Measurements from ENCODE around the gene TEDC2.

The TEDC2 gene

GRCh38 chr16:2459647-2460390, at the start of gene TEDC2:
TSS of gene TEDC2 (plus strand) at chr16:2460109. CDS start at chr16:2460145, 36 bp downstream.
- Histone ChIP-seq H3K9me3 (ENCODE audit: control insufficient read depth in 5 of 5, low read length in 5 of 5) (peaks cover 0 to 3% (median 0%) of the 10 kb centered on the region in 5 donors), H3K27ac (ENCODE audit: low read depth, low read length) (no peak within 1 kb of the TSS), H3K36me3 (ENCODE audit: control insufficient read depth in 5 of 5, insufficient read depth in 5 of 5, low read length in 5 of 5) (peaks cover 0 to 18% (median 14%) of the 10 kb centered on the region in 5 donors), H3K9ac (ENCODE audit: low read length in 5 of 5) (peak within 1 kb of the TSS in 4 of 5 donors; percentile 68 to 89 (median 75)), H3K4me3 (ENCODE audit: low read depth in 1 of 5, low read length in 5 of 5) (peak within 1 kb of the TSS; percentile 59 to 84 (median 78)), H3K4me1 (ENCODE audit: control insufficient read depth in 5 of 5, insufficient read depth in 5 of 5, low read length in 5 of 5) (peaks cover 0 to 23% (median 15%) of the 10 kb centered on the region in 5 donors), H3K27me3 (ENCODE audit: control insufficient read depth in 5 of 5, insufficient read depth in 4 of 5, low read length in 5 of 5) (no peaks in the 10 kb centered on the region)

GRCh38 chr16:2415085-2415484, 44.8 kb upstream of the TEDC2 start:
- Histone ChIP-seq H3K4me3 (ENCODE audit: low read depth in 1 of 5, low read length in 5 of 5) (no peak overlapping the region), H3K9ac (ENCODE audit: low read length in 5 of 5) (no peak overlapping the region), H3K27me3 (ENCODE audit: control insufficient read depth in 5 of 5, insufficient read depth in 4 of 5, low read length in 5 of 5) (peaks cover 0 to 6% (median 0%) of the 10 kb centered on the region in 5 donors), H3K9me3 (ENCODE audit: control insufficient read depth in 5 of 5, low read length in 5 of 5) (no peaks in the 10 kb centered on the region), H3K36me3 (ENCODE audit: control insufficient read depth in 5 of 5, insufficient read depth in 5 of 5, low read length in 5 of 5) (no peaks in the 10 kb centered on the region), H3K4me1 (ENCODE audit: control insufficient read depth in 5 of 5, insufficient read depth in 5 of 5, low read length in 5 of 5) (no peaks in the 10 kb centered on the region), H3K27ac (ENCODE audit: low read depth, low read length) (no peak overlapping the region)

- H3K27me3 ChIP-seq (ENCODE audit: control insufficient read depth in 5 of 5, insufficient read depth in 4 of 5, low read length in 5 of 5) = peaks cover 0 to 5% (median 0%) of the 10 kb centered on the region in 5 donors
- H3K27ac ChIP-seq (ENCODE audit: low read depth, low read length) = no peak overlapping the region
- no peaks in the 10 kb centered on the region for H3K36me3 ChIP-seq (ENCODE audit: control insufficient read depth in 5 of 5, insufficient read depth in 5 of 5, low read length in 5 of 5)
- H3K9ac ChIP-seq (ENCODE audit: low read length in 5 of 5) = no peak overlapping the region
- H3K4me3 ChIP-seq (ENCODE audit: low read depth in 1 of 5, low read length in 5 of 5) = no peak overlapping the region
- peaks cover 0 to 3% (median 0%) of the 10 kb centered on the region in 5 donors for H3K4me1 ChIP-seq (ENCODE audit: control insufficient read depth in 5 of 5, insufficient read depth in 5 of 5, low read length in 5 of 5)
- no peaks in the 10 kb centered on the region for H3K9me3 ChIP-seq (ENCODE audit: control insufficient read depth in 5 of 5, low read length in 5 of 5)
Measured at GRCh38 chr16:2420035-2420434, 39.9 kb upstream of the TEDC2 start.

- Histone ChIP-seq H3K9ac (ENCODE audit: low read length in 5 of 5) (no peak overlapping the region), H3K9me3 (ENCODE audit: control insufficient read depth in 5 of 5, low read length in 5 of 5) (no peaks in the 10 kb centered on the region), H3K4me1 (ENCODE audit: control insufficient read depth in 5 of 5, insufficient read depth in 5 of 5, low read length in 5 of 5) (peaks cover 0 to 3% (median 0%) of the 10 kb centered on the region in 5 donors), H3K27ac (ENCODE audit: low read depth, low read length) (no peak overlapping the region), H3K27me3 (ENCODE audit: control insufficient read depth in 5 of 5, insufficient read depth in 4 of 5, low read length in 5 of 5) (no peaks in the 10 kb centered on the region), H3K36me3 (ENCODE audit: control insufficient read depth in 5 of 5, insufficient read depth in 5 of 5, low read length in 5 of 5) (no peaks in the 10 kb centered on the region), H3K4me3 (ENCODE audit: low read depth in 1 of 5, low read length in 5 of 5) (no peak overlapping the region)
Measured at GRCh38 chr16:2422123-2422867, 37.6 kb upstream of the TEDC2 start.

- Histone ChIP-seq H3K4me3 (ENCODE audit: low read depth in 1 of 5, low read length in 5 of 5) (no peak overlapping the region), H3K4me1 (ENCODE audit: control insufficient read depth in 5 of 5, insufficient read depth in 5 of 5, low read length in 5 of 5) (peaks cover 0 to 10% (median 8%) of the 10 kb centered on the region in 5 donors), H3K9ac (ENCODE audit: low read length in 5 of 5) (no peak overlapping the region), H3K9me3 (ENCODE audit: control insufficient read depth in 5 of 5, low read length in 5 of 5) (no peaks in the 10 kb centered on the region), H3K27ac (ENCODE audit: low read depth, low read length) (no peak overlapping the region), H3K27me3 (ENCODE audit: control insufficient read depth in 5 of 5, insufficient read depth in 4 of 5, low read length in 5 of 5) (no peaks in the 10 kb centered on the region), H3K36me3 (ENCODE audit: control insufficient read depth in 5 of 5, insufficient read depth in 5 of 5, low read length in 5 of 5) (no peaks in the 10 kb centered on the region)
Measured at GRCh38 chr16:2424061-2425007, 35.6 kb upstream of the TEDC2 start.

- Histone ChIP-seq H3K9ac (ENCODE audit: low read length in 5 of 5) (no peak overlapping the region), H3K4me1 (ENCODE audit: control insufficient read depth in 5 of 5, insufficient read depth in 5 of 5, low read length in 5 of 5) (peaks cover 0 to 16% (median 12%) of the 10 kb centered on the region in 5 donors), H3K36me3 (ENCODE audit: control insufficient read depth in 5 of 5, insufficient read depth in 5 of 5, low read length in 5 of 5) (no peaks in the 10 kb centered on the region), H3K4me3 (ENCODE audit: low read depth in 1 of 5, low read length in 5 of 5) (no peak overlapping the region), H3K27ac (ENCODE audit: low read depth, low read length) (no peak overlapping the region), H3K9me3 (ENCODE audit: control insufficient read depth in 5 of 5, low read length in 5 of 5) (no peaks in the 10 kb centered on the region), H3K27me3 (ENCODE audit: control insufficient read depth in 5 of 5, insufficient read depth in 4 of 5, low read length in 5 of 5) (no peaks in the 10 kb centered on the region)
Measured at GRCh38 chr16:2425008-2425518, 34.8 kb upstream of the TEDC2 start.

GRCh38 chr16:2425825-2426430, 34.0 kb upstream of the TEDC2 start:
- Histone ChIP-seq H3K9me3 (ENCODE audit: control insufficient read depth in 5 of 5, low read length in 5 of 5) (no peaks in the 10 kb centered on the region), H3K4me3 (ENCODE audit: low read depth in 1 of 5, low read length in 5 of 5) (no peak overlapping the region), H3K27me3 (ENCODE audit: control insufficient read depth in 5 of 5, insufficient read depth in 4 of 5, low read length in 5 of 5) (no peaks in the 10 kb centered on the region), H3K36me3 (ENCODE audit: control insufficient read depth in 5 of 5, insufficient read depth in 5 of 5, low read length in 5 of 5) (no peaks in the 10 kb centered on the region), H3K4me1 (ENCODE audit: control insufficient read depth in 5 of 5, insufficient read depth in 5 of 5, low read length in 5 of 5) (peaks cover 2 to 25% (median 19%) of the 10 kb centered on the region in 5 donors), H3K9ac (ENCODE audit: low read length in 5 of 5) (no peak overlapping the region), H3K27ac (ENCODE audit: low read depth, low read length) (no peak overlapping the region)

- Histone ChIP-seq H3K27ac (ENCODE audit: low read depth, low read length) (no peak overlapping the region), H3K9ac (ENCODE audit: low read length in 5 of 5) (no peak overlapping the region), H3K36me3 (ENCODE audit: control insufficient read depth in 5 of 5, insufficient read depth in 5 of 5, low read length in 5 of 5) (no peaks in the 10 kb centered on the region), H3K9me3 (ENCODE audit: control insufficient read depth in 5 of 5, low read length in 5 of 5) (no peaks in the 10 kb centered on the region), H3K4me3 (ENCODE audit: low read depth in 1 of 5, low read length in 5 of 5) (no peak overlapping the region), H3K4me1 (ENCODE audit: control insufficient read depth in 5 of 5, insufficient read depth in 5 of 5, low read length in 5 of 5) (peaks cover 2 to 28% (median 19%) of the 10 kb centered on the region in 5 donors), H3K27me3 (ENCODE audit: control insufficient read depth in 5 of 5, insufficient read depth in 4 of 5, low read length in 5 of 5) (no peaks in the 10 kb centered on the region)
Measured at GRCh38 chr16:2426941-2427361, 33.0 kb upstream of the TEDC2 start.

GRCh38 chr16:2427526-2427925, 32.4 kb upstream of the TEDC2 start:
- H3K4me3 ChIP-seq (ENCODE audit: low read depth in 1 of 5, low read length in 5 of 5) = no peak overlapping the region
- H3K36me3 ChIP-seq (ENCODE audit: control insufficient read depth in 5 of 5, insufficient read depth in 5 of 5, low read length in 5 of 5) = peaks cover 0 to 5% (median 4%) of the 10 kb centered on the region in 5 donors
- H3K4me1 ChIP-seq (ENCODE audit: control insufficient read depth in 5 of 5, insufficient read depth in 5 of 5, low read length in 5 of 5) = peaks cover 2 to 28% (median 19%) of the 10 kb centered on the region in 5 donors
- H3K27ac ChIP-seq (ENCODE audit: low read depth, low read length) = no peak overlapping the region
- H3K9ac ChIP-seq (ENCODE audit: low read length in 5 of 5) = no peak overlapping the region
- no peaks in the 10 kb centered on the region for H3K9me3 ChIP-seq (ENCODE audit: control insufficient read depth in 5 of 5, low read length in 5 of 5)
- no peaks in the 10 kb centered on the region for H3K27me3 ChIP-seq (ENCODE audit: control insufficient read depth in 5 of 5, insufficient read depth in 4 of 5, low read length in 5 of 5)
